SK-MEL-5 (cell line): Measurements from ENCODE around the gene NDST4. TPM values are rescaled to one million over a fixed set of nuclear protein-coding genes. Genes with fewer than 3 reads are reported as not detected.

Experiments used
- DNase-seq: peaks from one replicate; pipeline ENCODE4 v3.0.0-alpha.2; 2016; ENCODE audit warnings: low read depth, low spot score
- in situ Hi-C: cut with HindIII; loops from 2 replicates; pipeline ENCODE4 v1.10.0; 2016; ENCODE audit warnings: low sequenced_read_pairs, high pct_unique_total_duplicates, low pct_unique_long_range_greater_than_20kb
- total RNA-seq: library from RNA; depleted of rRNA; stranded (reverse); fragments of >200 nt; shearing (Covaris generic); gene quantifications from 2 replicates; pipeline ENCODE4 v1.2.3, GENCODE V29; 2014

NDST4 gene
- total RNA-seq, 1 experiment from 2014 or later, result 0.29 TPM

- in situ Hi-C loops, result no loop called here
- no peak for DNase-seq
Observed at GRCh38 chr4:114941503-114941902, 171.9 kb downstream of the NDST4 start.

- no peak for DNase-seq
- in situ Hi-C loops, result no loop called here
Observed at GRCh38 chr4:114927881-114928280, 185.5 kb downstream of the NDST4 start.

- in situ Hi-C loops, result no loop called here
- peak; percentile 7 for DNase-seq
Observed at GRCh38 chr4:114926583-114926982, 186.8 kb downstream of the NDST4 start.

- in situ Hi-C loops, result no loop called here
- DNase-seq, result no peak
Observed at GRCh38 chr4:114924311-114924710, 189.1 kb downstream of the NDST4 start.

- in situ Hi-C loops, result no loop called here
- DNase-seq, result peak; percentile 26
Observed at GRCh38 chr4:114922592-114922933, 190.9 kb downstream of the NDST4 start.

- in situ Hi-C loops, result no loop called here
- DNase-seq, result peak; percentile 67
Observed at GRCh38 chr4:114921790-114922591, 191.4 kb downstream of the NDST4 start.

GRCh38 chr4:114921191-114921590 is 192.2 kb downstream of the NDST4 start:
- DNase-seq, result peak; percentile 9
- in situ Hi-C loops, result no loop called here

- no peak for DNase-seq
- in situ Hi-C loops, result no loop called here
Observed at GRCh38 chr4:114911111-114911510, 202.3 kb downstream of the NDST4 start.

GRCh38 chr4:114907568-114907967 is 205.9 kb downstream of the NDST4 start:
- in situ Hi-C loops, result no loop called here

GRCh38 chr4:114905017-114905416 is 208.4 kb downstream of the NDST4 start:
- no peak for DNase-seq
- in situ Hi-C loops, result no loop called here

More at GRCh38 chr4:114907568-114907967, 205.9 kb downstream of the NDST4 start:
- DNase-seq, result no peak

GRCh38 chr4:114900934-114901333 is 212.5 kb downstream of the NDST4 start:
- in situ Hi-C loops, result no loop called here
- DNase-seq, result no peak

- no peak for DNase-seq
- in situ Hi-C loops, result no loop called here
Observed at GRCh38 chr4:114890773-114891172, 222.6 kb downstream of the NDST4 start.

- no peak for DNase-seq
- in situ Hi-C loops, result no loop called here
Observed at GRCh38 chr4:114886761-114887160, 226.7 kb downstream of the NDST4 start.

GRCh38 chr4:114883641-114884040 is 229.8 kb downstream of the NDST4 start:
- no peak for DNase-seq
- in situ Hi-C loops, result no loop called here

GRCh38 chr4:114879916-114880669 is 233.3 kb downstream of the NDST4 start:
- in situ Hi-C loops, result no loop called here
- DNase-seq, result no peak

GRCh38 chr4:114875630-114876029 is 237.8 kb downstream of the NDST4 start:
- no peak for DNase-seq
- in situ Hi-C loops, result no loop called here

GRCh38 chr4:114874321-114874720 is 239.1 kb downstream of the NDST4 start:
- in situ Hi-C loops, result no loop called here
- no peak for DNase-seq

GRCh38 chr4:114870987-114871386 is 242.4 kb downstream of the NDST4 start:
- in situ Hi-C loops, result no loop called here
- DNase-seq, result no peak
